ENCODE results near the gene SH2D7. TPM values are rescaled to one million over a fixed set of nuclear protein-coding genes. Genes with fewer than 3 reads are reported as not detected.

SH2D7 gene
- total RNA-seq, 1 experiment from 2014 or later = not detected

GRCh38 chr15:78045189-78045588 lies 47.2 kb upstream of the SH2D7 start:
- ChIA-PET CTCF (no interaction called here), POLR2A (no interaction called here)
- Histone ChIP-seq H3K36me3 (ENCODE audit: control insufficient read depth, insufficient read depth, low read length) (peaks cover 3% of the 10 kb centered on the region; the same call in 1 of the 2 replicates), H3K9me3 (ENCODE audit: control insufficient read depth, insufficient read depth, low read depth, low read length) (no peaks in the 10 kb centered on the region), H3K27ac (ENCODE audit: low read length) (peak overlapping the region; percentile 18; the same call in 1 of the 2 replicates), H3K4me3 (ENCODE audit: low read depth in 2 of 2, low read length in 2 of 2) (no peak overlapping the region), H3K27me3 (ENCODE audit: control insufficient read depth, insufficient read depth, low read length) (no peaks in the 10 kb centered on the region), H3K4me1 (ENCODE audit: control insufficient read depth, insufficient read depth, low read length) (peaks cover 31% of the 10 kb centered on the region)
- TF ChIP-seq REST (IDR thresholded peaks at IDR 0.05; ENCODE audit: insufficient read depth in 1 of 2, low read depth in 2 of 2, low read length in 1 of 2) (no peak), CTCF (IDR thresholded peaks at IDR 0.05) (no peak), SIN3A (IDR thresholded peaks at IDR 0.05; ENCODE audit: borderline replicate concordance, insufficient read depth, low read depth, low read length) (no peak), POLR2AphosphoS5 (IDR thresholded peaks at IDR 0.05; ENCODE audit: low read depth, low read length) (no peak), TCF7L2 (IDR thresholded peaks at IDR 0.05; ENCODE audit: low read depth, low read length) (no peak)
- ATAC-seq = no peak
- intact Hi-C loops (cut with micrococcal nuclease; ENCODE audit: unreplicated experiment) (no loop called here), in situ Hi-C loops (cut with HindIII; ENCODE audit: low pct_unique_long_range_greater_than_20kb, low sequenced_read_pairs) (no loop called here)
- DNase-seq (ENCODE audit: low read depth, low spot score) = no peak
- no TSS peak for BruUV-seq (replicated peaks)

GRCh38 chr15:78046796-78047341 lies 45.5 kb upstream of the SH2D7 start:
- H3K27ac ChIP-seq (ENCODE audit: low read length) = no peak overlapping the region; the same call in 1 of the 2 replicates
- intact Hi-C loops (cut with micrococcal nuclease; ENCODE audit: unreplicated experiment) = no loop called here
- POLR2A ChIA-PET = interaction anchor here (0.5 kb wide), 1 partner anchor 1875 kb away, joined by 3 read pairs; no protein-coding TSS in a partner anchor

More at GRCh38 chr15:78046796-78047341, 45.5 kb upstream of the SH2D7 start:
- no peak for TF ChIP-seq SIN3A (IDR thresholded peaks at IDR 0.05; ENCODE audit: borderline replicate concordance, insufficient read depth, low read depth, low read length)
- H3K27me3 ChIP-seq (ENCODE audit: control insufficient read depth, insufficient read depth, low read length) = no peaks in the 10 kb centered on the region
- no TSS peak for BruUV-seq (replicated peaks)
- DNase-seq (ENCODE audit: low read depth, low spot score) = no peak
- in situ Hi-C loops (cut with HindIII; ENCODE audit: low pct_unique_long_range_greater_than_20kb, low sequenced_read_pairs) = no loop called here
- CTCF ChIA-PET = no interaction called here
- no peak overlapping the region for H3K4me3 ChIP-seq (ENCODE audit: low read depth in 2 of 2, low read length in 2 of 2)
- ATAC-seq = no peak
- peaks cover 3% of the 10 kb centered on the region; the same call in 1 of the 2 replicates for H3K36me3 ChIP-seq (ENCODE audit: control insufficient read depth, insufficient read depth, low read length)
- H3K9me3 ChIP-seq (ENCODE audit: control insufficient read depth, insufficient read depth, low read depth, low read length) = no peaks in the 10 kb centered on the region
- H3K4me1 ChIP-seq (ENCODE audit: control insufficient read depth, insufficient read depth, low read length) = peaks cover 48% of the 10 kb centered on the region

Data from Panc1 (cell line).